ENCODE data around the gene KCNQ2.

The KCNQ2 gene

GRCh38 chr20:63359937-63360849 is 112.3 kb downstream of the KCNQ2 start:
- FAIRE-seq: no peak
- no peak for DNase-seq (ENCODE audit: low spot score)

GRCh38 chr20:63359164-63359934 is 113.1 kb downstream of the KCNQ2 start:
- no peak for FAIRE-seq
- DNase-seq (ENCODE audit: low spot score): no peak

- FAIRE-seq (no peak), DNase-seq (ENCODE audit: low spot score) (no peak)
Observed at GRCh38 chr20:63357921-63358905, 114.2 kb downstream of the KCNQ2 start.

GRCh38 chr20:63356931-63357879 is 115.2 kb downstream of the KCNQ2 start:
- no peak for FAIRE-seq

GRCh38 chr20:63356511-63356910 is 115.9 kb downstream of the KCNQ2 start:
- DNase-seq (ENCODE audit: low spot score): no peak
- no peak for FAIRE-seq

More at GRCh38 chr20:63356931-63357879, 115.2 kb downstream of the KCNQ2 start:
- DNase-seq (ENCODE audit: low spot score): no peak

GRCh38 chr20:63355781-63356295 is 116.6 kb downstream of the KCNQ2 start:
- DNase-seq (ENCODE audit: low spot score): no peak
- no peak for FAIRE-seq

GRCh38 chr20:63354636-63355350 is 117.7 kb downstream of the KCNQ2 start:
- FAIRE-seq: no peak

GRCh38 chr20:63352811-63353221 is 119.6 kb downstream of the KCNQ2 start:
- no peak for DNase-seq (ENCODE audit: low spot score)
- no peak for FAIRE-seq

More at GRCh38 chr20:63354636-63355350, 117.7 kb downstream of the KCNQ2 start:
- no peak for DNase-seq (ENCODE audit: low spot score)

- no peak for DNase-seq (ENCODE audit: low spot score)
Observed at GRCh38 chr20:63351811-63352591, 120.5 kb downstream of the KCNQ2 start.

GRCh38 chr20:63351326-63351700 is 121.1 kb downstream of the KCNQ2 start:
- DNase-seq (ENCODE audit: low spot score): no peak
- no peak for FAIRE-seq

More at GRCh38 chr20:63351811-63352591, 120.5 kb downstream of the KCNQ2 start:
- FAIRE-seq: no peak

- DNase-seq (ENCODE audit: low spot score): no peak
- FAIRE-seq: no peak
Observed at GRCh38 chr20:63350597-63351325, 121.7 kb downstream of the KCNQ2 start.

Data from RCC 7860 (cell line).